Rectal smooth muscle tissue (tissue), 1 donor: ENCODE results near the gene OSBP2.

ENCODE experiments used
- H3K27ac ChIP-seq: one replicate; pipeline ENCODE4 v1.7.0; 2013; ENCODE audit warnings: low read depth, low read length, inconsistent platforms
- H3K27me3 ChIP-seq: one replicate; pipeline ENCODE4 v1.7.0; 2013; ENCODE audit warnings: low read length; ENCODE audit not compliant: control insufficient read depth, insufficient read depth
- H3K36me3 ChIP-seq: one replicate; pipeline ENCODE4 v1.7.0; 2013; ENCODE audit warnings: low read length; ENCODE audit not compliant: control insufficient read depth, insufficient read depth
- H3K4me1 ChIP-seq: one replicate; pipeline ENCODE4 v1.7.0; 2013; ENCODE audit warnings: low read length; ENCODE audit not compliant: control insufficient read depth, insufficient read depth
- H3K4me3 ChIP-seq: one replicate; pipeline ENCODE4 v1.7.0; 2013; ENCODE audit warnings: low read length
- H3K9ac ChIP-seq: one replicate; pipeline ENCODE4 v1.7.0; 2013; ENCODE audit warnings: low read length

OSBP2 gene

GRCh38 chr22:30843245-30843644 lies 148.6 kb downstream of the OSBP2 start:
- no peaks in the 10 kb centered on the region for H3K4me1 ChIP-seq
- no peaks in the 10 kb centered on the region for H3K27me3 ChIP-seq
- H3K4me3 ChIP-seq = no peak overlapping the region
- no peak overlapping the region for H3K27ac ChIP-seq
- no peak overlapping the region for H3K9ac ChIP-seq
- H3K36me3 ChIP-seq = no peaks in the 10 kb centered on the region

GRCh38 chr22:30847583-30847982 lies 152.9 kb downstream of the OSBP2 start:
- Histone ChIP-seq H3K9ac (no peak overlapping the region), H3K36me3 (no peaks in the 10 kb centered on the region), H3K4me1 (no peaks in the 10 kb centered on the region), H3K4me3 (no peak overlapping the region), H3K27me3 (no peaks in the 10 kb centered on the region), H3K27ac (no peak overlapping the region)

- H3K36me3 ChIP-seq = no peaks in the 10 kb centered on the region
- no peak overlapping the region for H3K4me3 ChIP-seq
- no peaks in the 10 kb centered on the region for H3K27me3 ChIP-seq
- H3K27ac ChIP-seq = no peak overlapping the region
- no peaks in the 10 kb centered on the region for H3K4me1 ChIP-seq
- no peak overlapping the region for H3K9ac ChIP-seq
Measured at GRCh38 chr22:30855266-30855665, 160.6 kb downstream of the OSBP2 start.

GRCh38 chr22:30855677-30856518 lies 161.2 kb downstream of the OSBP2 start:
- H3K4me1 ChIP-seq = no peaks in the 10 kb centered on the region
- no peaks in the 10 kb centered on the region for H3K27me3 ChIP-seq
- H3K36me3 ChIP-seq = no peaks in the 10 kb centered on the region
- no peak overlapping the region for H3K4me3 ChIP-seq
- H3K9ac ChIP-seq = no peak overlapping the region
- no peak overlapping the region for H3K27ac ChIP-seq

GRCh38 chr22:30856741-30857502 lies 162.2 kb downstream of the OSBP2 start:
- Histone ChIP-seq H3K27me3 (no peaks in the 10 kb centered on the region), H3K36me3 (no peaks in the 10 kb centered on the region), H3K9ac (no peak overlapping the region), H3K4me3 (no peak overlapping the region), H3K4me1 (no peaks in the 10 kb centered on the region), H3K27ac (no peak overlapping the region)

GRCh38 chr22:30857791-30858190 lies 163.1 kb downstream of the OSBP2 start:
- no peaks in the 10 kb centered on the region for H3K36me3 ChIP-seq
- H3K4me1 ChIP-seq = no peaks in the 10 kb centered on the region
- no peak overlapping the region for H3K4me3 ChIP-seq
- H3K27me3 ChIP-seq = no peaks in the 10 kb centered on the region
- H3K27ac ChIP-seq = no peak overlapping the region
- no peak overlapping the region for H3K9ac ChIP-seq

- Histone ChIP-seq H3K4me3 (no peak overlapping the region), H3K27me3 (no peaks in the 10 kb centered on the region), H3K27ac (no peak overlapping the region), H3K4me1 (no peaks in the 10 kb centered on the region), H3K36me3 (no peaks in the 10 kb centered on the region), H3K9ac (no peak overlapping the region)
Measured at GRCh38 chr22:30858976-30859713, 164.5 kb downstream of the OSBP2 start.

- Histone ChIP-seq H3K36me3 (no peaks in the 10 kb centered on the region), H3K27ac (no peak overlapping the region), H3K4me1 (no peaks in the 10 kb centered on the region), H3K27me3 (no peaks in the 10 kb centered on the region), H3K4me3 (no peak overlapping the region), H3K9ac (no peak overlapping the region)
Measured at GRCh38 chr22:30859714-30860095, 165.0 kb downstream of the OSBP2 start.

- Histone ChIP-seq H3K9ac (no peak overlapping the region), H3K27ac (no peak overlapping the region), H3K4me3 (no peak overlapping the region), H3K27me3 (no peaks in the 10 kb centered on the region), H3K36me3 (no peaks in the 10 kb centered on the region), H3K4me1 (no peaks in the 10 kb centered on the region)
Measured at GRCh38 chr22:30860176-30861105, 165.8 kb downstream of the OSBP2 start.

- Histone ChIP-seq H3K36me3 (no peaks in the 10 kb centered on the region), H3K27me3 (no peaks in the 10 kb centered on the region), H3K4me3 (no peak overlapping the region), H3K9ac (no peak overlapping the region), H3K4me1 (no peaks in the 10 kb centered on the region), H3K27ac (no peak overlapping the region)
Measured at GRCh38 chr22:30861131-30861530, 166.5 kb downstream of the OSBP2 start.

- Histone ChIP-seq H3K27me3 (no peaks in the 10 kb centered on the region), H3K27ac (no peak overlapping the region), H3K4me3 (no peak overlapping the region), H3K4me1 (no peaks in the 10 kb centered on the region), H3K9ac (no peak overlapping the region), H3K36me3 (no peaks in the 10 kb centered on the region)
Measured at GRCh38 chr22:30861688-30862552, 167.2 kb downstream of the OSBP2 start.
